ENCODE measurements around the gene BICDL2. TPM values are rescaled to one million over a fixed set of nuclear protein-coding genes. Genes with fewer than 3 reads are reported as not detected.

BICDL2 gene
- total RNA-seq, 1 donor from 2014 or later: 5.1 TPM

DNA sequence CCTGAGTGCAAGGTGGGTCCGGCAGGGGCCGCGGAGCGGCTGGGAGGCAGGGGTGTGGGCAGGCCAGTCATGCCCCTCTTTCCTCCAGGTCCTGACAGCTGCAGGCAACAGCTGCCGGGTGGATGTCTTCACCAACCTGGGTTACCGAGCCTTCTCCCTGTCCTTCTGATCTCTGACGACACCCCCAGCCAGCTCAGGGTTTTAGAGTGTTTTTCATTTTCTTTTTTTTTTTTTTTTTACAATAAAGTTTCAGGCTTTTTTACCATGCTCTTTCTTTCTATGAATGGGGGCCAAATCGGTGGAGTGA lies 9.3 kb downstream of the BICDL2 start:
- Mint-ChIP-seq H3K4me3 (no peak overlapping the region), H3K36me3 (peaks cover 11% of the 10 kb centered on the region), H3K4me1 (peaks cover 20% of the 10 kb centered on the region), H3K27ac (no peak overlapping the region), H3K9me3 (no peaks in the 10 kb centered on the region), H3K27me3 (ENCODE audit: low read depth) (peaks cover 8% of the 10 kb centered on the region)
- TF ChIP-seq, protein P1, sequence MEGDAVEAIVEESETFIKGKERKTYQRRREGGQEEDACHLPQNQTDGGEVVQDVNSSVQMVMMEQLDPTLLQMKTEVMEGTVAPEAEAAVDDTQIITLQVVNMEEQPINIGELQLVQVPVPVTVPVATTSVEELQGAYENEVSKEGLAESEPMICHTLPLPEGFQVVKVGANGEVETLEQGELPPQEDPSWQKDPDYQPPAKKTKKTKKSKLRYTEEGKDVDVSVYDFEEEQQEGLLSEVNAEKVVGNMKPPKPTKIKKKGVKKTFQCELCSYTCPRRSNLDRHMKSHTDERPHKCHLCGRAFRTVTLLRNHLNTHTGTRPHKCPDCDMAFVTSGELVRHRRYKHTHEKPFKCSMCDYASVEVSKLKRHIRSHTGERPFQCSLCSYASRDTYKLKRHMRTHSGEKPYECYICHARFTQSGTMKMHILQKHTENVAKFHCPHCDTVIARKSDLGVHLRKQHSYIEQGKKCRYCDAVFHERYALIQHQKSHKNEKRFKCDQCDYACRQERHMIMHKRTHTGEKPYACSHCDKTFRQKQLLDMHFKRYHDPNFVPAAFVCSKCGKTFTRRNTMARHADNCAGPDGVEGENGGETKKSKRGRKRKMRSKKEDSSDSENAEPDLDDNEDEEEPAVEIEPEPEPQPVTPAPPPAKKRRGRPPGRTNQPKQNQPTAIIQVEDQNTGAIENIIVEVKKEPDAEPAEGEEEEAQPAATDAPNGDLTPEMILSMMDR (IDR thresholded peaks at IDR 0.05; ENCODE audit: unreplicated experiment): no peak
- no peak for DNase-seq (ENCODE audit: low spot score in 2 of 2, unreplicated experiment in 2 of 2)

DNA sequence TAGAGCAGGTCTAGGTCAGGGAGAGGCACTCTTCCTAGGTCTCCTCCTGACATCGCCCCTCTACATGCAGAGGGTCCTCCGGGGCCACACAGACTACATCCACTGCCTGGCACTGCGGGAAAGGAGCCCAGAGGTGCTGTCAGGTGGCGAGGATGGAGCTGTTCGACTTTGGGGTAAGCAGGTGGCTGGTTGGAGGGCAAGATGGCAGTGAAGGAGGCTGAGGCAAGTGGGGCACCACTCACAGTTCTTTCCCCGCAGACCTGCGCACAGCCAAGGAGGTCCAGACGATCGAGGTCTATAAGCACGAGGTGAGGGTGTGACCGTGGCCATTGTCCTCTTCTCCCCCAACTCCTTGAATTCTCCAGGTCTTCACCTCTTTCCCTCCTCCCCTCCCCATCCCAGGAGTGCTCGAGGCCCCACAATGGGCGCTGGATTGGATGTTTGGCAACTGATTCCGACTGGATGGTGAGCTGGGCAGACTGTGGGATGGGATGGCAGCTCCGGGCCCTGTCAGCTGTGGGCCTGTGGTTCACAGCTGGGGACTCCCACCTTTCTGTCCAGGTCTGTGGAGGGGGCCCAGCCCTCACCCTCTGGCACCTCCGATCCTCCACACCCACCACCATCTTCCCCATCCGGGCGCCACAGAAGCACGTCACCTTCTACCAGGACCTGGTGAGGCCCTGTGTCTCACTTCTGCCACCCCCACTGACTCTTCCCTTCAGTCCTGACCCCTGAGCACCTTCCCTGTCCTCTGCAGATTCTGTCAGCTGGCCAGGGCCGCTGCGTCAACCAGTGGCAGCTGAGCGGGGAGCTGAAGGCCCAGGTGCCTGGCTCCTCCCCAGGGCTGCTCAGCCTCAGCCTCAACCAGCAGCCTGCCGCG lies 9.9 kb downstream of the BICDL2 start:
- no peak for DNase-seq (ENCODE audit: low spot score in 2 of 2, unreplicated experiment in 2 of 2)
- Mint-ChIP-seq H3K36me3 (peaks cover 11% of the 10 kb centered on the region), H3K27ac (no peak overlapping the region), H3K4me1 (peaks cover 26% of the 10 kb centered on the region), H3K4me3 (peak overlapping the region; percentile 8), H3K9me3 (no peaks in the 10 kb centered on the region), H3K27me3 (ENCODE audit: low read depth) (peaks cover 6% of the 10 kb centered on the region)
- TF ChIP-seq, protein P1 (IDR thresholded peaks at IDR 0.05; ENCODE audit: unreplicated experiment): no peak

DNA sequence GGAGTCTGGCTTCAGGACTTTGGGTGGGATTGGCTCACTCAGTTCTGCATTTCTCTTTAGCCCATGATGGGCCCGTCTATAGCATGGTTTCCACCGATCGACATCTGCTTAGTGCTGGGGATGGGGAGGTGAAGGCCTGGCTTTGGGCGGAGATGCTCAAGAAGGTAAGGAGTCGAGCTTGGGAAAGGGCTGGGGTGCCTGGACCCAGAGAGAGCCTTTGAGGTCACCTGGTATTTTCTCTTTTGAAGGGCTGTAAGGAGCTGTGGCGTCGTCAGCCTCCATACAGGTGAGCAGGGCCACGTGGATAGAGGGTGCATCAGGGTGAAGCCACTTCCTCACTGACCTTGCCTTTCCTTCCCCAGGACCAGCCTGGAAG lies 10.8 kb downstream of the BICDL2 start:
- TF ChIP-seq, protein P1 (IDR thresholded peaks at IDR 0.05; ENCODE audit: unreplicated experiment): no peak
- Mint-ChIP-seq H3K4me1 (peaks cover 30% of the 10 kb centered on the region), H3K27me3 (ENCODE audit: low read depth) (peaks cover 4% of the 10 kb centered on the region), H3K4me3 (no peak overlapping the region), H3K36me3 (peaks cover 11% of the 10 kb centered on the region), H3K9me3 (no peaks in the 10 kb centered on the region), H3K27ac (no peak overlapping the region)
- no peak for DNase-seq (ENCODE audit: low spot score in 2 of 2, unreplicated experiment in 2 of 2)

DNA sequence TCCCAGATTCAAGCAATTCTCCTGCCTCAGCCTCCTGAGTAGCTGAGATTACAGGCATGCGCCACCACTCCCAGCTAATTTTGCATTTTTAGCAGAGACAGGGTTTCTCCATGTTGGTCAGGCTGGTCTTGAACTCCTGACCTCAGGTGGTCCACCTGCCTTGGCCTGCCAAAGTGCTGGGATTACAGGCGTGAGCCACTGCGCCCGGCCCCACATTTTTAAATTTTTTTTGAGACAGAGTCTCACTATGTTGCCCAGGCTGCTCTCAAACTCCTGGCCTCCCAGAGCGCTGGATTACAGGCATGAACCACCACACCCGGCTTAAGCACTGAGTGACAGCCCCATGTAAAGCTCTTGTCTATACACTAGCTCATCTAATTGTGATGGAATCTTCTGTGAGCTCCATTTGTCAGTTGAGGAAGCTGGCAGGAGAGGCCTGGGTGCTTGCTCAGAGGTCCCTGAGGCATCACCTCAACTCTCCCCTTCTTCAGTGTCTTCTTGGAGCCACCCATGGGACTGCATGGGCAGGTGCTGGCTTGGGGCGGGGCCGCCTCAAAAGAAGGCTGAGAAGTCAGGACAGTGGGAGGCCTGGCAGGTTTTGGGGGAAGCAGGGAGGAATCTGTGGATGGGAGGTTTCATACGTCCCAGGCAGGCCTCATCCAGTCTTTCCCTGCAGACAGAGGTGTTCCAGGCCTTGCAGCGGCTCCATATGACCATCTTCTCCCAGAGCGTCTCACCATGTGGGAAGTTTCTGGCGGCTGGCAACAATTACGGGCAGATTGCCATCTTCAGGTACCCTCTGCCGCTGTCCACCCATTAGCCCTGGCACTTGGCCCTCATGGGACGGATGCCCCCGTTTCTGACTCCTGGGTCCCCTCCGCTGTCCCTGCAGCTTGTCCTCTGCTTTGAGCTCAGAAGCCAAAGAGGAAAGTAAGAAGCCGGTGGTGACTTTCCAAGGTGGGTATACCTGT lies 11.4 kb downstream of the BICDL2 start:
- TF ChIP-seq, protein P1 (IDR thresholded peaks at IDR 0.05; ENCODE audit: unreplicated experiment): no peak
- Mint-ChIP-seq H3K9me3 (no peaks in the 10 kb centered on the region), H3K27ac (no peak overlapping the region), H3K36me3 (peaks cover 11% of the 10 kb centered on the region), H3K27me3 (ENCODE audit: low read depth) (peaks cover 4% of the 10 kb centered on the region), H3K4me3 (peak overlapping the region; percentile 84), H3K4me1 (peaks cover 30% of the 10 kb centered on the region)
- no peak for DNase-seq (ENCODE audit: low spot score in 2 of 2, unreplicated experiment in 2 of 2)

DNA sequence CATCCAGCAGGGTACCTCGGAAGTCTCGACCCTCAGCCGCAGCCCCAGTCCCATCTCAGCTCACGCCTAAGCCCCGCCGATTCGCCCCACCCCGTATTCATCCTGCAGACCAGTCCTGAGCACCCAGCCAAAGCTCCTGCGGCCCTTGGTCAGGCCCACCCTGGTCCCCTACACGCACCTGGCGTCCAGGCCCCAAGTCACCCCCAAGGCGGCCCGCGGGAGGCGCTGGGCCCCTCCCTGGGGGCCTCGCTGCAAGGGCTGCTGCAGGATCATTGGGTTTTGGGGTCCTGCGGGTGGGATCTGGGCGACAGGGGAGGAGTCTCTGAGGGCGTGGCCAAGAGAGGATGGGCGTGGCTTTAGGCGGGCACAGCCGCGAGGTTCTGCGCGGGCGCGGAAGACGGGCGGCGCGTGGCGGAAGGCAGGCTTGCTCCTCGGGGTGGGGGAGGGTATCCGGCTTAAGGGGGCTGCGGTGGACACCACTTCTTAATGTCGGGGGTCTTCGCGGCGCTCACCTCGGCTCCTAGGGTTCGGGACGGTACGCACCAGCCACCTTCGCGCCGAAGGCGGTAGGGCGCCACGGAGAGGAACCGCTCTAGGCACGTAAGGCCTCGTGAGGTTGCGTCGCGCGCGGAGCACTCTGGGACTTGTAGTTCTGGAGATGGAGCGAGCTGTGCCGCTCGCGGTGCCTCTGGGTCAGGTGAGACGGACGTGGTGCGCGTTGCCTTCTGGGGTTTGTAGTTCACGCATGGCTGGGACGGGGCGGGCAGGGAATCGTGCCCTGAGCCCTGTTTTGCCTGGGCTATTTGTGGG lies 12.9 kb downstream of the BICDL2 start, which contains the start of the genes HCFC1R1 and THOC6:
HCFC1R1 (minus strand) TSS at position 274 of the 810 bp plus-strand sequence; CDS start at position 273, 1 bp downstream.
THOC6 (plus strand) TSS at position 367 of the 810 bp plus-strand sequence; CDS start at position 659, 292 bp downstream.
- peak; percentile 88 to 93 for DNase-seq (ENCODE audit: low spot score in 2 of 2, unreplicated experiment in 2 of 2)
- H3K36me3 Mint-ChIP-seq: peaks cover 11% of the 10 kb centered on the region
- TF ChIP-seq, protein P1 (IDR thresholded peaks at IDR 0.05; ENCODE audit: unreplicated experiment): no peak
- no peaks in the 10 kb centered on the region for H3K9me3 Mint-ChIP-seq
- peaks cover 35% of the 10 kb centered on the region for H3K4me1 Mint-ChIP-seq
- H3K4me3 Mint-ChIP-seq: peak within 1 kb of the TSS; percentile 84
- peaks cover 3% of the 10 kb centered on the region for H3K27me3 Mint-ChIP-seq (ENCODE audit: low read depth)
- H3K27ac Mint-ChIP-seq: peak within 1 kb of the TSS; percentile 99

All from mesothelial cell of epicardium (in vitro differentiated cells).